HCT116 (cell line): ENCODE measurements around the gene KRTAP12-3. TPM values are rescaled to one million over a fixed set of nuclear protein-coding genes. Genes with fewer than 3 reads are reported as not detected.

Experiments
- ATAC-seq: fragments of 200-7000 bp; cut with Tn5 transposase; 2 replicates; pipeline ENCODE4 v1.9.1; 2020; ENCODE audit warnings: mild to moderate bottlenecking, moderate library complexity
- BruUV-seq: library from RNA; stranded (reverse); fragments of 400-500 nt; replicated peaks from 2 replicates; lab custom pipeline; 2021; lab: Mats Ljungman, UMichigan
- CTCF ChIA-PET: fragments of 300-600 bp; sonication (Branson Sonifier 250); formaldehyde crosslinking; loops from one replicate; lab custom pipeline; 2021; ENCODE audit warnings: antibody characterized with exemption; lab: Charles Lee
- POLR2A ChIA-PET: fragments of 300-600, 350-600 bp; sonication (Branson Sonifier 250); formaldehyde crosslinking; loops from one replicate; lab custom pipeline; 2021; ENCODE audit warnings: antibody characterized with exemption; lab: Charles Lee
- RAD21 ChIA-PET, 2 experiments: fragments of 300-600 bp; sonication (Branson Sonifier 250); formaldehyde crosslinking; loops; one replicate each; lab custom pipeline; 2023; ENCODE audit warnings: low total read pairs in 2 of 2; ENCODE audit not compliant: uncharacterized antibody in 2 of 2, unreplicated experiment in 2 of 2, low non-redundant PET in 1 of 2; lab: Charles Lee
- DNase-seq: peaks from one replicate; pipeline ENCODE4 v3.0.0-alpha.2; 2010; ENCODE audit warnings: low read depth, low spot score
- H2AFZ ChIP-seq: fragments of 200-600 bp; shearing (Covaris generic), sonication (generic); 2 replicates; pipeline ENCODE4 v1.6.1; 2017; ENCODE audit warnings: low read depth, mixed run types, mixed read lengths, antibody characterized with exemption, low read length; ENCODE audit not compliant: poor library complexity, severe bottlenecking
- H3K27ac ChIP-seq: 2 replicates; pipeline ENCODE4 v1.5.1; 2012; ENCODE audit warnings: low read depth, low read length
- H3K27me3 ChIP-seq: fragments of 200-600 bp; sonication (generic); 2 replicates; pipeline ENCODE4 v1.6.1; 2016; ENCODE audit warnings: mixed run types, low read length, mixed read lengths; ENCODE audit not compliant: insufficient read depth
- H3K36me3 ChIP-seq, 2 experiments: fragments of 200-500 bp in 1 of 2; fragments of 200-600 bp in 1 of 2; sonication (Bioruptor generic) in 1 of 2; sonication (generic) in 1 of 2; 2 replicates each; pipeline versions ENCODE4 v1.5.1 to v1.6.1; 2014 to 2016; ENCODE audit warnings: low read length in 2 of 2, inconsistent platforms in 1 of 2, mixed read lengths in 1 of 2, mixed run types in 1 of 2; ENCODE audit not compliant: insufficient read depth in 2 of 2, control insufficient read depth in 1 of 2
- H3K4me1 ChIP-seq, 2 experiments: fragments of 200-600 bp in 1 of 2; sonication (generic) in 1 of 2; 2 replicates each; pipeline versions ENCODE4 v1.5.1 to v1.6.1; 2012 to 2017; ENCODE audit warnings: low read length in 2 of 2, inconsistent platforms in 1 of 2, mild to moderate bottlenecking in 1 of 2, mixed read lengths in 1 of 2, mixed run types in 1 of 2, moderate library complexity in 1 of 2; ENCODE audit not compliant: insufficient read depth in 2 of 2, control insufficient read depth in 1 of 2
- H3K4me2 ChIP-seq: fragments of 200-600 bp; sonication (generic); 2 replicates; pipeline ENCODE4 v1.6.1; 2017; ENCODE audit warnings: mixed run types, low read length, mixed read lengths
- H3K4me3 ChIP-seq, 2 experiments: fragments of 200-600 bp in 1 of 2; sonication (generic) in 1 of 2; replicated peaks in 1 of 2; 2 replicates each; pipeline ENCODE4 v1.5.1; 2011 to 2016; ENCODE audit warnings: low read length in 2 of 2, control low read depth in 1 of 2, low read depth in 1 of 2, mild to moderate bottlenecking in 1 of 2, mixed read lengths in 1 of 2, mixed run types in 1 of 2
- H3K79me2 ChIP-seq: fragments of 200-600 bp; sonication (generic); 2 replicates; pipeline ENCODE4 v1.6.1; 2017; ENCODE audit warnings: mild to moderate bottlenecking, mixed run types, low read length, moderate library complexity, mixed read lengths; ENCODE audit not compliant: insufficient read depth
- H3K9ac ChIP-seq: fragments of 200-600 bp; sonication (generic); 2 replicates; pipeline ENCODE4 v1.6.1; 2016; ENCODE audit warnings: low read length, mixed read lengths
- H3K9me2 ChIP-seq: fragments of 200-600 bp; sonication (generic), shearing (Covaris generic); 2 replicates; pipeline ENCODE4 v1.6.1; 2017; ENCODE audit warnings: mixed run types, mild to moderate bottlenecking, moderate library complexity; ENCODE audit not compliant: insufficient read depth
- H3K9me3 ChIP-seq, 2 experiments: fragments of 200-500 bp in 1 of 2; fragments of 200-600 bp in 1 of 2; sonication (Bioruptor generic) in 1 of 2; sonication (generic) in 1 of 2; 2 replicates each; pipeline ENCODE4 v1.6.1; 2014 to 2017; ENCODE audit warnings: low read length in 2 of 2, mixed read lengths in 2 of 2, inconsistent platforms in 1 of 2, low read depth in 1 of 2, mild to moderate bottlenecking in 1 of 2, mixed run types in 1 of 2, moderate library complexity in 1 of 2; ENCODE audit not compliant: control insufficient read depth in 1 of 2, insufficient read depth in 1 of 2
- H4K20me1 ChIP-seq: fragments of 200-600 bp; sonication (generic), shearing (Covaris generic); 2 replicates; pipeline ENCODE4 v1.6.1; 2017; ENCODE audit warnings: mixed run types, mild to moderate bottlenecking, moderate library complexity; ENCODE audit not compliant: insufficient read depth
- CBX3 ChIP-seq: IDR thresholded peaks from 2 replicates; pipeline ENCODE4 v1.6.1; 2012; ENCODE audit warnings: low read depth
- CEBPB ChIP-seq: IDR thresholded peaks from 2 replicates; pipeline ENCODE4 v1.6.1; 2012; ENCODE audit warnings: low read depth
- ELF1 ChIP-seq: IDR thresholded peaks from 2 replicates; pipeline ENCODE4 v1.6.1; 2012; ENCODE audit warnings: low read depth, borderline replicate concordance
- EZH2 ChIP-seq: fragments of 200-600 bp; sonication (generic); IDR thresholded peaks from 2 replicates; pipeline ENCODE4 v1.6.1; 2017; ENCODE audit warnings: antibody characterized with exemption, mixed run types
- FOSL1 ChIP-seq: IDR thresholded peaks from 2 replicates; pipeline ENCODE4 v1.6.1; 2012; ENCODE audit warnings: low read depth
- POLR2A ChIP-seq: IDR thresholded peaks from 2 replicates; pipeline ENCODE4 v1.7.0; 2011; ENCODE audit warnings: borderline replicate concordance; ENCODE audit not compliant: insufficient read depth, insufficient read length; ENCODE audit errors: extremely low read depth
- RAD21 ChIP-seq: IDR thresholded peaks from 2 replicates; pipeline ENCODE4 v1.6.1; 2012; ENCODE audit warnings: low read depth, mild to moderate bottlenecking
- SRF ChIP-seq: IDR thresholded peaks from 2 replicates; pipeline ENCODE4 v1.6.1; 2012; ENCODE audit warnings: low read depth
- TCF7L2 ChIP-seq: IDR thresholded peaks from 2 replicates; pipeline ENCODE4 v1.7.0; 2011; ENCODE audit warnings: borderline replicate concordance, inconsistent platforms; ENCODE audit not compliant: insufficient read depth, insufficient read length; ENCODE audit errors: extremely low read depth
- YY1 ChIP-seq: IDR thresholded peaks from 2 replicates; pipeline ENCODE4 v1.6.1; 2011; ENCODE audit warnings: low read length, low read depth, moderate library complexity, mild to moderate bottlenecking; ENCODE audit not compliant: insufficient replicate concordance; ENCODE audit errors: extremely low read depth
- ZFX ChIP-seq: fragments of 450-650 bp; IDR thresholded peaks from 2 replicates; pipeline ENCODE4 v1.6.1; 2017
- ZNF274 ChIP-seq: fragments of 200-500 bp; sonication (Bioruptor generic); IDR thresholded peaks from 2 replicates; pipeline ENCODE4 v1.6.1; 2014; ENCODE audit warnings: mild to moderate bottlenecking, low read depth, low read length, inconsistent platforms
- intact Hi-C: fragments of 100-400 bp; cut with micrococcal nuclease; formaldehyde crosslinking; loops from 2 replicates; pipeline ENCODE4 v1.10.0; 2022
- total RNA-seq: library from RNA; stranded (reverse); gene quantifications from one replicate; pipeline ENCODE4 v1.2.1, GENCODE V29; 2021; ENCODE audit not compliant: unreplicated experiment
- TF ChIP-seq, protein P1 (sequence below): IDR thresholded peaks from 2 replicates; pipeline ENCODE4 v1.6.1; 2011; ENCODE audit warnings: mild to moderate bottlenecking, low read length, moderate library complexity; ENCODE audit not compliant: insufficient replicate concordance; ENCODE audit errors: extremely low read depth
- TF ChIP-seq, protein P2 (sequence below), 3 experiments: fragments of 200-600 bp in 1 of 3; sonication (generic) in 1 of 3; IDR thresholded peaks in 2 of 3; conservative IDR thresholded peaks in 1 of 3; 2 replicates each; pipeline ENCODE4 v1.5.1; 2012 to 2017; ENCODE audit warnings: low read depth in 2 of 3, low read length in 2 of 3, antibody characterized with exemption in 1 of 3, borderline replicate concordance in 1 of 3, control low read depth in 1 of 3, mild to moderate bottlenecking in 1 of 3, mixed read lengths in 1 of 3, mixed run types in 1 of 3, moderate library complexity in 1 of 3; ENCODE audit not compliant: insufficient read depth in 1 of 3
- TF ChIP-seq, protein P3 (sequence below): IDR thresholded peaks from 2 replicates; pipeline ENCODE4 v1.6.1; 2012; ENCODE audit warnings: low read depth
- TF ChIP-seq, protein P4 (sequence below): IDR thresholded peaks from 2 replicates; pipeline ENCODE4 v1.6.1; 2012
- TF ChIP-seq, protein P5 (sequence below): IDR thresholded peaks from 2 replicates; pipeline ENCODE4 v1.6.1; 2012

KRTAP12-3 gene
- total RNA-seq, 1 experiment from 2014 or later, result not detected

DNA sequence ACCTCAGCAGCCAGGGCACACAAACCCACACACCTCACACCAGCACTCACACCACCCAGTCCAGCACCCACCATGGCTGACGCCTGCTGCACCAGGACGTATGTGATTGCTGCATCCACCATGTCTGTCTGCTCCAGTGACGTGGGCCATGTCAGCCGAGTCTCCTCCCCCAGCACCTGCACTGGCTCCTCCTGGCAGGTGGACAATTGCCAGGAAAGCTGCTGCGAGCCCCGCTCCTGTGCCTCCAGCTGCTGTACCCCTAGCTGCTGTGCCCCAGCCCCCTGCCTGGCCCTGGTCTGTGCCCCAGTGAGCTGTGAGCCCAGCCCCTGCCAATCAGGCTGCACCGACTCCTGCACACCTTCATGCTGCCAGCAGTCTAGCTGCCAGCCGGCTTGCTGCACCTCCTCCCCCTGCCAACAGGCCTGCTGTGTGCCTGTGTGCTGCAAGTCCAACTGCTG lies 45.7 kb upstream of the KRTAP12-3 start, which contains the start of gene KRTAP10-8:
TSS of gene KRTAP10-8 (plus strand) at position 51 of the 458 bp plus-strand sequence. CDS start at position 73, 22 bp downstream.
- Histone ChIP-seq H2AFZ (no peak within 1 kb of the TSS), H3K9ac (no peak within 1 kb of the TSS), H3K4me1 (no peaks in the 10 kb centered on the region), H3K9me2 (no peaks in the 10 kb centered on the region), H3K79me2 (no peaks in the 10 kb centered on the region), H3K4me2 (no peak within 1 kb of the TSS), H3K27me3 (no peaks in the 10 kb centered on the region), H4K20me1 (no peaks in the 10 kb centered on the region), H3K4me3 (no peak within 1 kb of the TSS), H3K27ac (no peak within 1 kb of the TSS), H3K9me3 (peaks cover 3 to 5% of the 10 kb centered on the region in 2 experiments; a peak in 2 of 4 replicates), H3K36me3 (no peaks in the 10 kb centered on the region)
- ChIA-PET RAD21 (no interaction called here), CTCF (no interaction called here), POLR2A (no interaction called here)
- no peak for TF ChIP-seq ZFX
- TF ChIP-seq FOSL1, result no peak
- no peak for TF ChIP-seq ZNF274
- TF ChIP-seq, protein P1, sequence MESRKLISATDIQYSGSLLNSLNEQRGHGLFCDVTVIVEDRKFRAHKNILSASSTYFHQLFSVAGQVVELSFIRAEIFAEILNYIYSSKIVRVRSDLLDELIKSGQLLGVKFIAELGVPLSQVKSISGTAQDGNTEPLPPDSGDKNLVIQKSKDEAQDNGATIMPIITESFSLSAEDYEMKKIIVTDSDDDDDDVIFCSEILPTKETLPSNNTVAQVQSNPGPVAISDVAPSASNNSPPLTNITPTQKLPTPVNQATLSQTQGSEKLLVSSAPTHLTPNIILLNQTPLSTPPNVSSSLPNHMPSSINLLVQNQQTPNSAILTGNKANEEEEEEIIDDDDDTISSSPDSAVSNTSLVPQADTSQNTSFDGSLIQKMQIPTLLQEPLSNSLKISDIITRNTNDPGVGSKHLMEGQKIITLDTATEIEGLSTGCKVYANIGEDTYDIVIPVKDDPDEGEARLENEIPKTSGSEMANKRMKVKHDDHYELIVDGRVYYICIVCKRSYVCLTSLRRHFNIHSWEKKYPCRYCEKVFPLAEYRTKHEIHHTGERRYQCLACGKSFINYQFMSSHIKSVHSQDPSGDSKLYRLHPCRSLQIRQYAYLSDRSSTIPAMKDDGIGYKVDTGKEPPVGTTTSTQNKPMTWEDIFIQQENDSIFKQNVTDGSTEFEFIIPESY, result no peak
- TF ChIP-seq CEBPB, result no peak
- TF ChIP-seq POLR2A, result no peak
- TF ChIP-seq, protein P2, sequence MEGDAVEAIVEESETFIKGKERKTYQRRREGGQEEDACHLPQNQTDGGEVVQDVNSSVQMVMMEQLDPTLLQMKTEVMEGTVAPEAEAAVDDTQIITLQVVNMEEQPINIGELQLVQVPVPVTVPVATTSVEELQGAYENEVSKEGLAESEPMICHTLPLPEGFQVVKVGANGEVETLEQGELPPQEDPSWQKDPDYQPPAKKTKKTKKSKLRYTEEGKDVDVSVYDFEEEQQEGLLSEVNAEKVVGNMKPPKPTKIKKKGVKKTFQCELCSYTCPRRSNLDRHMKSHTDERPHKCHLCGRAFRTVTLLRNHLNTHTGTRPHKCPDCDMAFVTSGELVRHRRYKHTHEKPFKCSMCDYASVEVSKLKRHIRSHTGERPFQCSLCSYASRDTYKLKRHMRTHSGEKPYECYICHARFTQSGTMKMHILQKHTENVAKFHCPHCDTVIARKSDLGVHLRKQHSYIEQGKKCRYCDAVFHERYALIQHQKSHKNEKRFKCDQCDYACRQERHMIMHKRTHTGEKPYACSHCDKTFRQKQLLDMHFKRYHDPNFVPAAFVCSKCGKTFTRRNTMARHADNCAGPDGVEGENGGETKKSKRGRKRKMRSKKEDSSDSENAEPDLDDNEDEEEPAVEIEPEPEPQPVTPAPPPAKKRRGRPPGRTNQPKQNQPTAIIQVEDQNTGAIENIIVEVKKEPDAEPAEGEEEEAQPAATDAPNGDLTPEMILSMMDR (IDR thresholded peaks at IDR 0.05 in 2 of 3, conservative IDR thresholded peaks at IDR 0.05 in 1 of 3; ENCODE audit: borderline replicate concordance in 1 of 3, insufficient read depth in 1 of 3, low read depth in 2 of 3, low read length in 2 of 3), result no peak
- TF ChIP-seq YY1, result no peak
- no peak for TF ChIP-seq RAD21
- TF ChIP-seq, protein P3, sequence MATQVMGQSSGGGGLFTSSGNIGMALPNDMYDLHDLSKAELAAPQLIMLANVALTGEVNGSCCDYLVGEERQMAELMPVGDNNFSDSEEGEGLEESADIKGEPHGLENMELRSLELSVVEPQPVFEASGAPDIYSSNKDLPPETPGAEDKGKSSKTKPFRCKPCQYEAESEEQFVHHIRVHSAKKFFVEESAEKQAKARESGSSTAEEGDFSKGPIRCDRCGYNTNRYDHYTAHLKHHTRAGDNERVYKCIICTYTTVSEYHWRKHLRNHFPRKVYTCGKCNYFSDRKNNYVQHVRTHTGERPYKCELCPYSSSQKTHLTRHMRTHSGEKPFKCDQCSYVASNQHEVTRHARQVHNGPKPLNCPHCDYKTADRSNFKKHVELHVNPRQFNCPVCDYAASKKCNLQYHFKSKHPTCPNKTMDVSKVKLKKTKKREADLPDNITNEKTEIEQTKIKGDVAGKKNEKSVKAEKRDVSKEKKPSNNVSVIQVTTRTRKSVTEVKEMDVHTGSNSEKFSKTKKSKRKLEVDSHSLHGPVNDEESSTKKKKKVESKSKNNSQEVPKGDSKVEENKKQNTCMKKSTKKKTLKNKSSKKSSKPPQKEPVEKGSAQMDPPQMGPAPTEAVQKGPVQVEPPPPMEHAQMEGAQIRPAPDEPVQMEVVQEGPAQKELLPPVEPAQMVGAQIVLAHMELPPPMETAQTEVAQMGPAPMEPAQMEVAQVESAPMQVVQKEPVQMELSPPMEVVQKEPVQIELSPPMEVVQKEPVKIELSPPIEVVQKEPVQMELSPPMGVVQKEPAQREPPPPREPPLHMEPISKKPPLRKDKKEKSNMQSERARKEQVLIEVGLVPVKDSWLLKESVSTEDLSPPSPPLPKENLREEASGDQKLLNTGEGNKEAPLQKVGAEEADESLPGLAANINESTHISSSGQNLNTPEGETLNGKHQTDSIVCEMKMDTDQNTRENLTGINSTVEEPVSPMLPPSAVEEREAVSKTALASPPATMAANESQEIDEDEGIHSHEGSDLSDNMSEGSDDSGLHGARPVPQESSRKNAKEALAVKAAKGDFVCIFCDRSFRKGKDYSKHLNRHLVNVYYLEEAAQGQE, result no peak
- TF ChIP-seq, protein P4, sequence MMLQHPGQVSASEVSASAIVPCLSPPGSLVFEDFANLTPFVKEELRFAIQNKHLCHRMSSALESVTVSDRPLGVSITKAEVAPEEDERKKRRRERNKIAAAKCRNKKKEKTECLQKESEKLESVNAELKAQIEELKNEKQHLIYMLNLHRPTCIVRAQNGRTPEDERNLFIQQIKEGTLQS, result no peak
- TF ChIP-seq EZH2, result no peak
- TF ChIP-seq, protein P5, sequence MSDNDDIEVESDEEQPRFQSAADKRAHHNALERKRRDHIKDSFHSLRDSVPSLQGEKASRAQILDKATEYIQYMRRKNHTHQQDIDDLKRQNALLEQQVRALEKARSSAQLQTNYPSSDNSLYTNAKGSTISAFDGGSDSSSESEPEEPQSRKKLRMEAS, result no peak
- no peak for TF ChIP-seq CBX3
- TF ChIP-seq TCF7L2, result no peak
- no peak for TF ChIP-seq SRF
- TF ChIP-seq ELF1, result no peak
- BruUV-seq, result no TSS peak
- DNase-seq (no peak), ATAC-seq (no peak)
- intact Hi-C loops, result no loop called here
